GM12878 (cell line): ENCODE data around the gene TEX261. TPM values are rescaled to one million over a fixed set of nuclear protein-coding genes. Genes with fewer than 3 reads are reported as not detected.
A peak's percentile ranks its signal among the peaks of the same experiment; 100 is the strongest.
"Not testable (repeated sequence)": the region's sequence is repeated elsewhere in the genome, so short reads cannot be mapped to it uniquely, and the experiment has no call there.

ENCODE experiments used
- ATAC-seq: fragments of 200-7000 bp; cut with Tn5 transposase; 3 replicates; pipeline ENCODE4 v1.9.1; 2020; ENCODE audit warnings: mild to moderate bottlenecking, moderate library complexity
- BruUV-seq: library from RNA; stranded (reverse); fragments of 400-500 nt; replicated peaks from 2 replicates; lab custom pipeline; 2021; lab: Mats Ljungman, UMichigan
- CTCF ChIA-PET: fragments of 300-600 bp; sonication (Branson Sonifier 250); formaldehyde crosslinking; extraction: SDS; loops from one replicate; lab custom pipeline; 2021; ENCODE audit warnings: inconsistent platforms; lab: Yijun Ruan, JAX
- POLR2A ChIA-PET: fragments of 350-600 bp; formaldehyde crosslinking; extraction: SDS; loops from one replicate; lab custom pipeline; 2021; ENCODE audit warnings: inconsistent platforms; lab: Charles Lee
- RAD21 ChIA-PET: fragments of 300-600 bp; sonication (Branson Sonifier 250); formaldehyde crosslinking; loops from one replicate; lab custom pipeline; 2023; ENCODE audit warnings: antibody characterized with exemption; ENCODE audit not compliant: unreplicated experiment; lab: Charles Lee
- SMC1A ChIA-PET: fragments of 300-600 bp; sonication (Branson Sonifier 250); formaldehyde crosslinking; loops from one replicate; lab custom pipeline; 2023; ENCODE audit not compliant: unreplicated experiment, uncharacterized antibody; lab: Charles Lee
- DNase-seq: peaks from one replicate; pipeline ENCODE4 v3.0.0-alpha.2; 2011; ENCODE audit warnings: low read depth, low spot score
- FAIRE-seq: peaks from 3 replicates; lab custom pipeline; 2011; peaks lifted over from hg19 to GRCh38; lab: Jason Lieb, UNC
- H2AFZ ChIP-seq: 2 replicates; pipeline ENCODE4 v1.6.0; 2011; ENCODE audit warnings: low read depth, low read length, control low read depth; ENCODE audit not compliant: control insufficient read depth
- H3K27ac ChIP-seq: 2 replicates; pipeline ENCODE4 v1.5.1; 2011; ENCODE audit warnings: control low read depth; ENCODE audit not compliant: control insufficient read depth, insufficient read depth
- H3K27me3 ChIP-seq, 2 experiments: replicated peaks in 1 of 2; 2 replicates each; pipeline versions ENCODE4 v1.6.0 to v1.6.1; 2011; ENCODE audit warnings: low read length in 1 of 2; ENCODE audit not compliant: control insufficient read depth in 2 of 2, insufficient read depth in 2 of 2
- H3K36me3 ChIP-seq, 2 experiments: 2 replicates each; pipeline ENCODE4 v1.5.1; 2011; ENCODE audit warnings: low read length in 1 of 2; ENCODE audit not compliant: control insufficient read depth in 2 of 2, insufficient read depth in 2 of 2
- H3K4me1 ChIP-seq: 2 replicates; pipeline ENCODE4 v1.6.1; 2011; ENCODE audit warnings: mild to moderate bottlenecking, low read length, moderate library complexity, mixed read lengths; ENCODE audit not compliant: control insufficient read depth, insufficient read depth
- H3K4me2 ChIP-seq: 2 replicates; pipeline ENCODE4 v1.6.0; 2011; ENCODE audit warnings: control low read depth; ENCODE audit not compliant: control insufficient read depth, insufficient read depth
- H3K4me3 ChIP-seq: fragments of 200-600 bp; sonication (generic); 2 replicates; pipeline ENCODE4 v1.5.1; 2016
- H3K79me2 ChIP-seq: 2 replicates; pipeline ENCODE4 v1.6.0; 2011; ENCODE audit warnings: low read length; ENCODE audit not compliant: control insufficient read depth, insufficient read depth
- H3K9ac ChIP-seq: 2 replicates; pipeline ENCODE4 v1.8.0; 2011; ENCODE audit warnings: low read length, control low read depth, mixed read lengths; ENCODE audit not compliant: control insufficient read depth, insufficient read depth
- H3K9me3 ChIP-seq: replicated peaks from 3 replicates; pipeline ENCODE4 v1.5.1; 2011; ENCODE audit warnings: mild to moderate bottlenecking, low read length; ENCODE audit not compliant: control insufficient read depth, insufficient read depth
- H4K20me1 ChIP-seq: 2 replicates; pipeline ENCODE4 v1.6.0; 2011; ENCODE audit not compliant: control insufficient read depth, insufficient read depth
- NBN ChIP-seq: fragments of 450-650 bp; IDR thresholded peaks from 2 replicates; pipeline ENCODE4 v1.6.1; 2016
- RAD21 ChIP-seq: IDR thresholded peaks from 2 replicates; pipeline ENCODE4 v1.6.1; 2011; ENCODE audit warnings: mild to moderate bottlenecking, low read depth, low read length, moderate library complexity; ENCODE audit not compliant: insufficient read depth
- YY1 ChIP-seq: IDR thresholded peaks from 2 replicates; pipeline ENCODE4 v1.6.1; 2011; ENCODE audit warnings: low read depth, mild to moderate bottlenecking, low read length
- WGBS: methylation state at CpG from one replicate; pipeline ENCODE4 v1.1.6; 2016; ENCODE audit warnings: low lambda C conversion rate; ENCODE audit not compliant: insufficient replicate concordance, insufficient coverage; ENCODE audit errors: missing lambda C conversion rate; 5-methylcytosine and 5-hydroxymethylcytosine counted together
- in situ Hi-C: fragments of 300-500 bp; cut with MboI; formaldehyde crosslinking; loops from 9 replicates; pipeline ENCODE4 v1.14.3; 2018; ENCODE audit warnings: mixed read lengths
- intact Hi-C: fragments of 100-400 bp; cut with micrococcal nuclease; formaldehyde crosslinking; loops from one replicate; pipeline ENCODE4 v1.14.2; 2022; ENCODE audit not compliant: unreplicated experiment
- polyA plus RNA-seq, 11 experiments: library from polyadenylated mRNA; depleted of rRNA in 4 of 11; unstranded in 6 of 11; stranded (reverse) in 5 of 11; fragments of >200 nt; fragmentation: Nextera tagmentation in 4 of 11; fragmentation: Illumina TruSeq in 1 of 11; extraction: Ambion mirVana in 4 of 11; extraction: Trizol in 1 of 11; gene quantifications; 1 replicate in 1 of 11; 2 replicates in 10 of 11; pipeline versions ENCODE4 v1.2.1 to v1.2.3, GENCODE V29; 2011 to 2016; ENCODE audit warnings: inconsistent platforms in 2 of 11, missing spikeins in 2 of 11, low read depth in 1 of 11
- total RNA-seq, 4 experiments: library from RNA; depleted of rRNA in 3 of 4; stranded (reverse); fragments of >200 nt in 3 of 4; fragmentation: Illumina TruSeq in 1 of 4; extraction: Trizol in 1 of 4; gene quantifications; 2 replicates each; pipeline versions ENCODE4 v1.2.1 to v1.2.3, GENCODE V29; 2013 to 2021
- TF ChIP-seq, protein P1 (sequence below): fragments of 450-650 bp; conservative IDR thresholded peaks from 2 replicates; pipeline ENCODE4 v1.6.1; 2017; ENCODE audit warnings: mild to moderate bottlenecking, moderate library complexity
- TF ChIP-seq, protein P2 (sequence below): IDR thresholded peaks from 2 replicates; pipeline ENCODE4 v1.6.1; 2012; ENCODE audit warnings: improper control_type of control experiment, low read depth, low read length; ENCODE audit not compliant: insufficient replicate concordance
- TF ChIP-seq, protein P3 (sequence below), 3 experiments: IDR thresholded peaks in 2 of 3; conservative IDR thresholded peaks in 1 of 3; 2 replicates each; pipeline ENCODE4 v1.5.1; 2011; ENCODE audit warnings: low read depth in 3 of 3, low read length in 3 of 3, mild to moderate bottlenecking in 3 of 3, control low read depth in 2 of 3, moderate library complexity in 2 of 3, inconsistent platforms in 1 of 3, mixed read lengths in 1 of 3; ENCODE audit not compliant: control insufficient read depth in 2 of 3, insufficient read depth in 1 of 3; ENCODE audit errors: extremely low read depth in 1 of 3

Gene TEX261
- total and polyA plus RNA-seq, 10 of the 15 experiments (the other 5 are each of a cell fraction or from before 2014, with no cell fraction given): 5.5 to 75.6 (median 40.3) TPM

DNA sequence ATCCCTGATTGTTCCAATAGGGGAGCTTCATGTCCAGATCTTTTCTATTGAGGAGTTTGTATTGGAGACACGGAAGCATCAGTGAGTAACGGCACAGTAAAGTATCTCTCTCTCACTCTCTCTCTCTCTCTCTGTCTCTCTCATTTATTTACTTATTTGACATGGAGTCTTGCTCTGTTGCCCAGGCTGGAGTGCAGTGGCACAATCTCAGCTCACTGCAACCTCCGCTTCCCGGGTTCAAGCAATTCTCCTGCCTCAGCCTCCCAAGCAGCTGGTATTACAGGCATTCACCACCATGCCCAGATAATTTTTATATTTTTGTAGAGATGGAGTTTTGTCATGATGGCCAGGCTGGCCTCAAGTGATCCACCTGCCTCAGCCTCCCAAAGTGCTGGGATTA, 4.2 kb upstream of the TEX261 start:
- H3K27me3 ChIP-seq, RAD21 ChIA-PET, H4K20me1 ChIP-seq, ATAC-seq, H3K9me3 ChIP-seq, H3K4me2 ChIP-seq, H2AFZ ChIP-seq, FAIRE-seq, H3K9ac ChIP-seq, DNase-seq, H3K36me3 ChIP-seq, BruUV-seq, H3K4me3 ChIP-seq, in situ Hi-C loops, SMC1A ChIA-PET, H3K27ac ChIP-seq, H3K4me1 ChIP-seq: not testable (repeated sequence)
- H3K79me2 ChIP-seq: peaks cover 10% of the 10 kb centered on the region
- 96% methylated on average over 4 of the region's 4 CpGs for WGBS
- intact Hi-C loops: loop anchor here (5.0 kb wide), 1 partner anchor 68 kb away; the partner anchor contains the start of gene NAGK
- CTCF ChIA-PET: interaction anchor here (1.0 to 1.2 kb wide), 3 partner anchors 13 to 34 kb away, joined by 3 to 4 read pairs (median 4); no protein-coding TSS in a partner anchor
- POLR2A ChIA-PET: interaction anchor here (0.8 kb wide), 1 partner anchor 68 kb away, joined by 3 read pairs; no protein-coding TSS in a partner anchor

DNA sequence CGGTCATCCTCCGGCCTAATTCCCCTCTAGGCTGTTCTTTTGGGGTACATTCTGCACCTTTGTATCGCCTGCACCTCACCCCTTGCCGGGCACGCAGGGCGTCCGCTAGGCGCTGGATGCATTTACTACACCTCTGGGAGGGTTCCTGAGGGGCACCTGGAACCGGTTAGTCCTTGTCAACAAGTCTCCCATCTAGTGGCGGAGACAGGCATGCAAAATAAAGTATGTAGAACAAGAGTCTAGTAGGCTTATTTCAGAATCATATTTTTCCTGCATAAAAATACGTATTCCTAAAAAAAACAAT, 705 bp upstream of the TEX261 start:
- no peaks in the 10 kb centered on the region for H4K20me1 ChIP-seq
- H3K79me2 ChIP-seq: peaks cover 21% of the 10 kb centered on the region
- CTCF ChIA-PET: no interaction called here
- no TSS peak for BruUV-seq
- peak overlapping the region; percentile 84 for H3K4me3 ChIP-seq
- ATAC-seq: peak; percentile 71
- peak; percentile 68 for FAIRE-seq
- peak overlapping the region; percentile 58 for H2AFZ ChIP-seq
- SMC1A ChIA-PET: no interaction called here
- peak overlapping the region; percentile 90 for H3K4me2 ChIP-seq
- no peaks in the 10 kb centered on the region for H3K27me3 ChIP-seq
- H3K27ac ChIP-seq: 0 out of 2 replicates have a peak overlapping the region, but pooled peaks have one; percentile 3
- no peak for DNase-seq
- RAD21 ChIA-PET: no interaction called here
- H3K4me1 ChIP-seq: peaks cover 9% of the 10 kb centered on the region
- WGBS: 0% methylated on average over 11 of the region's 11 CpGs
- intact Hi-C loops (loop anchor here (5.0 kb wide), 1 partner anchor 72 kb away; the partner anchor contains the start of gene NAGK), in situ Hi-C loops (no loop called here)
- POLR2A ChIA-PET: no interaction called here
- peaks cover 2 to 4% of the 10 kb centered on the region in 2 experiments; a peak in 1 of 4 replicates for H3K36me3 ChIP-seq
- peak overlapping the region; percentile 27 for H3K9ac ChIP-seq
- no peaks in the 10 kb centered on the region for H3K9me3 ChIP-seq
- TF ChIP-seq, protein P1, sequence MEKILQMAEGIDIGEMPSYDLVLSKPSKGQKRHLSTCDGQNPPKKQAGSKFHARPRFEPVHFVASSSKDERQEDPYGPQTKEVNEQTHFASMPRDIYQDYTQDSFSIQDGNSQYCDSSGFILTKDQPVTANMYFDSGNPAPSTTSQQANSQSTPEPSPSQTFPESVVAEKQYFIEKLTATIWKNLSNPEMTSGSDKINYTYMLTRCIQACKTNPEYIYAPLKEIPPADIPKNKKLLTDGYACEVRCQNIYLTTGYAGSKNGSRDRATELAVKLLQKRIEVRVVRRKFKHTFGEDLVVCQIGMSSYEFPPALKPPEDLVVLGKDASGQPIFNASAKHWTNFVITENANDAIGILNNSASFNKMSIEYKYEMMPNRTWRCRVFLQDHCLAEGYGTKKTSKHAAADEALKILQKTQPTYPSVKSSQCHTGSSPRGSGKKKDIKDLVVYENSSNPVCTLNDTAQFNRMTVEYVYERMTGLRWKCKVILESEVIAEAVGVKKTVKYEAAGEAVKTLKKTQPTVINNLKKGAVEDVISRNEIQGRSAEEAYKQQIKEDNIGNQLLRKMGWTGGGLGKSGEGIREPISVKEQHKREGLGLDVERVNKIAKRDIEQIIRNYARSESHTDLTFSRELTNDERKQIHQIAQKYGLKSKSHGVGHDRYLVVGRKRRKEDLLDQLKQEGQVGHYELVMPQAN: no peak
- TF ChIP-seq, protein P2, sequence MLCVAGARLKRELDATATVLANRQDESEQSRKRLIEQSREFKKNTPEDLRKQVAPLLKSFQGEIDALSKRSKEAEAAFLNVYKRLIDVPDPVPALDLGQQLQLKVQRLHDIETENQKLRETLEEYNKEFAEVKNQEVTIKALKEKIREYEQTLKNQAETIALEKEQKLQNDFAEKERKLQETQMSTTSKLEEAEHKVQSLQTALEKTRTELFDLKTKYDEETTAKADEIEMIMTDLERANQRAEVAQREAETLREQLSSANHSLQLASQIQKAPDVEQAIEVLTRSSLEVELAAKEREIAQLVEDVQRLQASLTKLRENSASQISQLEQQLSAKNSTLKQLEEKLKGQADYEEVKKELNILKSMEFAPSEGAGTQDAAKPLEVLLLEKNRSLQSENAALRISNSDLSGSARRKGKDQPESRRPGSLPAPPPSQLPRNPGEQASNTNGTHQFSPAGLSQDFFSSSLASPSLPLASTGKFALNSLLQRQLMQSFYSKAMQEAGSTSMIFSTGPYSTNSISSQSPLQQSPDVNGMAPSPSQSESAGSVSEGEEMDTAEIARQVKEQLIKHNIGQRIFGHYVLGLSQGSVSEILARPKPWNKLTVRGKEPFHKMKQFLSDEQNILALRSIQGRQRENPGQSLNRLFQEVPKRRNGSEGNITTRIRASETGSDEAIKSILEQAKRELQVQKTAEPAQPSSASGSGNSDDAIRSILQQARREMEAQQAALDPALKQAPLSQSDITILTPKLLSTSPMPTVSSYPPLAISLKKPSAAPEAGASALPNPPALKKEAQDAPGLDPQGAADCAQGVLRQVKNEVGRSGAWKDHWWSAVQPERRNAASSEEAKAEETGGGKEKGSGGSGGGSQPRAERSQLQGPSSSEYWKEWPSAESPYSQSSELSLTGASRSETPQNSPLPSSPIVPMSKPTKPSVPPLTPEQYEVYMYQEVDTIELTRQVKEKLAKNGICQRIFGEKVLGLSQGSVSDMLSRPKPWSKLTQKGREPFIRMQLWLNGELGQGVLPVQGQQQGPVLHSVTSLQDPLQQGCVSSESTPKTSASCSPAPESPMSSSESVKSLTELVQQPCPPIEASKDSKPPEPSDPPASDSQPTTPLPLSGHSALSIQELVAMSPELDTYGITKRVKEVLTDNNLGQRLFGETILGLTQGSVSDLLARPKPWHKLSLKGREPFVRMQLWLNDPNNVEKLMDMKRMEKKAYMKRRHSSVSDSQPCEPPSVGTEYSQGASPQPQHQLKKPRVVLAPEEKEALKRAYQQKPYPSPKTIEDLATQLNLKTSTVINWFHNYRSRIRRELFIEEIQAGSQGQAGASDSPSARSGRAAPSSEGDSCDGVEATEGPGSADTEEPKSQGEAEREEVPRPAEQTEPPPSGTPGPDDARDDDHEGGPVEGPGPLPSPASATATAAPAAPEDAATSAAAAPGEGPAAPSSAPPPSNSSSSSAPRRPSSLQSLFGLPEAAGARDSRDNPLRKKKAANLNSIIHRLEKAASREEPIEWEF: no peak
- TF ChIP-seq YY1 (0 out of 2 replicates have a peak, but pooled peaks have one; percentile 10), NBN (0 out of 2 replicates have a peak, but pooled peaks have one; percentile 2), RAD21 (peak; percentile 26; the same call in 1 of the 2 replicates)
- TF ChIP-seq, protein P3, sequence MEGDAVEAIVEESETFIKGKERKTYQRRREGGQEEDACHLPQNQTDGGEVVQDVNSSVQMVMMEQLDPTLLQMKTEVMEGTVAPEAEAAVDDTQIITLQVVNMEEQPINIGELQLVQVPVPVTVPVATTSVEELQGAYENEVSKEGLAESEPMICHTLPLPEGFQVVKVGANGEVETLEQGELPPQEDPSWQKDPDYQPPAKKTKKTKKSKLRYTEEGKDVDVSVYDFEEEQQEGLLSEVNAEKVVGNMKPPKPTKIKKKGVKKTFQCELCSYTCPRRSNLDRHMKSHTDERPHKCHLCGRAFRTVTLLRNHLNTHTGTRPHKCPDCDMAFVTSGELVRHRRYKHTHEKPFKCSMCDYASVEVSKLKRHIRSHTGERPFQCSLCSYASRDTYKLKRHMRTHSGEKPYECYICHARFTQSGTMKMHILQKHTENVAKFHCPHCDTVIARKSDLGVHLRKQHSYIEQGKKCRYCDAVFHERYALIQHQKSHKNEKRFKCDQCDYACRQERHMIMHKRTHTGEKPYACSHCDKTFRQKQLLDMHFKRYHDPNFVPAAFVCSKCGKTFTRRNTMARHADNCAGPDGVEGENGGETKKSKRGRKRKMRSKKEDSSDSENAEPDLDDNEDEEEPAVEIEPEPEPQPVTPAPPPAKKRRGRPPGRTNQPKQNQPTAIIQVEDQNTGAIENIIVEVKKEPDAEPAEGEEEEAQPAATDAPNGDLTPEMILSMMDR (IDR thresholded peaks at IDR 0.05 in 2 of 3, conservative IDR thresholded peaks at IDR 0.05 in 1 of 3; ENCODE audit: control insufficient read depth in 2 of 3, extremely low read depth in 1 of 3, insufficient read depth in 1 of 3, low read depth in 3 of 3, low read length in 3 of 3): peak; percentile 48 to 61 (median 52); a peak in 5 of 6 replicates
